GM19438 (cell line): ENCODE measurements around the gene RBM20.
"Not testable (repeated sequence)": the region's sequence is repeated elsewhere in the genome, so short reads cannot be mapped to it uniquely, and the experiment has no call there.

ENCODE experiments used
- ATAC-seq: cut with Tn5 transposase; IDR thresholded peaks from one replicate; pipeline ENCODE4 v1.9.1; 2021; ENCODE audit warnings: low read depth; ENCODE audit not compliant: unreplicated experiment

The RBM20 gene

GRCh38 chr10:110699859-110700468, 55.8 kb downstream of the RBM20 start:
- no peak for ATAC-seq

GRCh38 chr10:110700947-110701616, 56.9 kb downstream of the RBM20 start:
- ATAC-seq: no peak

- no peak for ATAC-seq
Measured at GRCh38 chr10:110701617-110701971, 57.5 kb downstream of the RBM20 start.

- no peak for ATAC-seq
Measured at GRCh38 chr10:110704070-110704469, 59.9 kb downstream of the RBM20 start.

- ATAC-seq: no peak
Measured at GRCh38 chr10:110704906-110705476, 60.9 kb downstream of the RBM20 start.

- not testable (repeated sequence) for ATAC-seq
Measured at GRCh38 chr10:110705596-110705995, 61.5 kb downstream of the RBM20 start.

- ATAC-seq: no peak
Measured at GRCh38 chr10:110706690-110707098, 62.6 kb downstream of the RBM20 start.

GRCh38 chr10:110708776-110709443, 64.8 kb downstream of the RBM20 start:
- no peak for ATAC-seq

- no peak for ATAC-seq
Measured at GRCh38 chr10:110709444-110709828, 65.3 kb downstream of the RBM20 start.

GRCh38 chr10:110709964-110710587, 65.9 kb downstream of the RBM20 start:
- no peak for ATAC-seq

- ATAC-seq: no peak
Measured at GRCh38 chr10:110710621-110711020, 66.5 kb downstream of the RBM20 start.

- no peak for ATAC-seq
Measured at GRCh38 chr10:110711382-110711781, 67.2 kb downstream of the RBM20 start.

GRCh38 chr10:110714356-110714755, 70.2 kb downstream of the RBM20 start:
- no peak for ATAC-seq

- ATAC-seq: no peak
Measured at GRCh38 chr10:110717781-110718589, 73.8 kb downstream of the RBM20 start.

- no peak for ATAC-seq
Measured at GRCh38 chr10:110721406-110722038, 77.4 kb downstream of the RBM20 start.

GRCh38 chr10:110723224-110723891, 79.2 kb downstream of the RBM20 start:
- ATAC-seq: no peak

GRCh38 chr10:110724116-110724921, 80.2 kb downstream of the RBM20 start:
- peak; percentile 88 for ATAC-seq

GRCh38 chr10:110724937-110725336, 80.8 kb downstream of the RBM20 start:
- ATAC-seq: no peak
